Thyroid gland (tissue), 4 donors: ENCODE results near the gene THOC2.

ENCODE experiments used
- CTCF ChIP-seq, 6 experiments: fragments of 200-600 bp in 3 of 6; fragments of 450-650 bp in 3 of 6; sonication (generic) in 3 of 6; IDR thresholded peaks; one replicate each; pipeline ENCODE4 v1.5.1; 2016 to 2019; ENCODE audit warnings: antibody characterized with exemption in 6 of 6, mild to moderate bottlenecking in 2 of 6, inconsistent platforms in 1 of 6, moderate library complexity in 1 of 6
- POLR2A ChIP-seq, 2 donors: fragments of 450-650 bp; IDR thresholded peaks; one replicate each; pipeline ENCODE4 v1.6.1; 2017; ENCODE audit warnings: antibody characterized with exemption in 2 of 2, mild to moderate bottlenecking in 2 of 2, moderate library complexity in 1 of 2

- no peak for TF ChIP-seq POLR2A (IDR thresholded peaks at IDR 0.05)
- no peak for TF ChIP-seq CTCF (IDR thresholded peaks at IDR 0.05)
These were observed 151.3 kb downstream of the THOC2 start for GRCh38 chrX:123581586-123581985.
